ENCODE measurements around the gene SIGLEC14.
A peak's percentile ranks its signal among the peaks of the same experiment; 100 is the strongest.

Gene SIGLEC14

DNA sequence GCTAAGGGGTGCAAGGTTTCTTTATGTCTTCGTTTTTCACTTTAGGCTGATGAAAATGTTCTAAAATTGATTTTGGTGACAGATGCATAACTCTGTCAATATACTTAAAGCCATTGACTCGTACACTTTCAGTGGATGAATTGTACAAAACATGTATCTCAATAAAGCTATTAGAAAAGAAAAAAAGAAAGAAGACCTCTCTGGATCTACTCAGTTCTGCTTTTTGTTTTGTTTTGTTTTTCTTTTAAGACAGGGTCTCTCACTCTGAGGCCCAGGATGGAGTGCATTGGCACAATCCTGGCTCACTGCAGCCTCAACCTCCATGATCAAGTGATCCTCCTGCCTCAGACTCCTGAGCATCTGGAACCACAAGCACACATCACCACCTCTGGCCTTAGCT lies 19.9 kb downstream of the SIGLEC14 start:
- DNase-seq: no peak

DNA sequence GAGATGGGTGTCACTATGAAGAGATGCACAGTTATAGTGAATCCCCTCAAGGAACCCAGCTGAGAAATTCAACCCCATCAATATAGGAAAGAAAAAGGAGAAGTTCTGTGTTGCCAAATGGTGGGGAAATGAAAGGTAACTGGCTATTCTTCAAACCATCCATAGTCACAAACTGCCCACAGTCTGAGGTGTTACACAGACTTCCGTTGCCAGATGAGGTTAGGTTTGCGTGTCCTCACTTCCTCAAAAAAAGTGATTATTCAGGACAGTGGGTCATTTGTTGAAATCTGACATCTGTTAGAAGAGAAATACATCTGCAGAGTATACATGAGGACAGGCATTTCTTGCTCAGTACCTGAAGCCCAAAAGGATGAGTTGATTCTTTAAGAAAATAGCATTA lies 25.4 kb downstream of the SIGLEC14 start:
- DNase-seq: no peak

DNA sequence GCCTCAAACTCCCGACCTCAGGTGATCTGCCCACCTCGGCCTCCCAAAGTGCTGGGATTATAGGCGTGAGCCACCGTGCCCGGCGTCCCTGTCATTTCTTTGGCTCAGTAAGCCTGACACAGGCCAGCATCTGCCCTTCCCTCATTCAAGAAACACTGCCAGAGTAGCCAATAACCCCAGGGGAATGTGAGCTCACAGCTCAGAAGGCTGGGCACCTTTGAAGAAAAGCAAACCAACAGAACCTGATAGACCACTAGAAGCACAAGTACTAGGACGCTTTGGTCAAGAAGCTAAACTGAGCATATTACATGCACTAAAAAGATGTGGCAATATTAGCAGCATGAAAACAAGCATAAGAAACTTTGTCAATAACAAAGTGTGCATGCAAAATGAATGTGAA lies 30.6 kb downstream of the SIGLEC14 start:
- no peak for DNase-seq

DNA sequence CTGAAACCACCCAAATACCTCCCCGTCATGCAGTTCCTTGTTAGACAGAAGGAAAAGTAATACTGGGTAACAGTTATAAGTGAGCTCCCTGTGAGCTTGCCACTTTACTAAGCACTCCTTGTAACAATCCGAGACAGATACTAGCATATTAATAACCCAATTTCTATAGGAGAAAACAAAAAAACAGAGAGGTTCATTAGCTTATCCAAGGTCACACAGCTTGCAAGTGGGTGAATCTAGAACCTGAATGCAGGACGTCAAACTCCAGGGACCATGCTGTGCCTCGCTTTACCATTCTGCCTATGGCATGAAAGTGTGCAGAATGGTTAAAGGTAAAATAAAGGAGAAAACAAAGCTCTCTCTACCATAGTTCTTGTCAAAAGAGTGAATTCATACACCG lies 31.8 kb downstream of the SIGLEC14 start:
- no peak for DNase-seq

DNA sequence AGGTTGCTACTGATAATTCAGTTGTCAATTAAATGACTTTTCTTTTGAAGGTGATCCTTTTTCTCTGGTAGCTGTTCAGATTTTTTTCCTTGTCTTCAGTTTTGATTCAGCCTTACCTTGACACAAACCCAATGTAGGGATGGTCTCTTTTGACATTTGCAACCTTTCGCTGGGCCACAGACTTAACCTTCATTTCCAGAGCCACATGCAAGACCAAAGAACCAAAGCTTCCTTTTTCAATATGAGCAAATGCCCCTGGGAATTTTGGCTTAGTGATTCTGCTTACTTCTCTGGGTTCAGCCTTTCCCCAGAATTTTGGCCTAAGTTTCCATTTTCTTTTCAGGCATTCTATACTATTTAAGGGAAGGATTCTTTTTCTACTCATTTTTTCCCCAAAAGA lies 36.0 kb downstream of the SIGLEC14 start:
- DNase-seq: no peak

DNA sequence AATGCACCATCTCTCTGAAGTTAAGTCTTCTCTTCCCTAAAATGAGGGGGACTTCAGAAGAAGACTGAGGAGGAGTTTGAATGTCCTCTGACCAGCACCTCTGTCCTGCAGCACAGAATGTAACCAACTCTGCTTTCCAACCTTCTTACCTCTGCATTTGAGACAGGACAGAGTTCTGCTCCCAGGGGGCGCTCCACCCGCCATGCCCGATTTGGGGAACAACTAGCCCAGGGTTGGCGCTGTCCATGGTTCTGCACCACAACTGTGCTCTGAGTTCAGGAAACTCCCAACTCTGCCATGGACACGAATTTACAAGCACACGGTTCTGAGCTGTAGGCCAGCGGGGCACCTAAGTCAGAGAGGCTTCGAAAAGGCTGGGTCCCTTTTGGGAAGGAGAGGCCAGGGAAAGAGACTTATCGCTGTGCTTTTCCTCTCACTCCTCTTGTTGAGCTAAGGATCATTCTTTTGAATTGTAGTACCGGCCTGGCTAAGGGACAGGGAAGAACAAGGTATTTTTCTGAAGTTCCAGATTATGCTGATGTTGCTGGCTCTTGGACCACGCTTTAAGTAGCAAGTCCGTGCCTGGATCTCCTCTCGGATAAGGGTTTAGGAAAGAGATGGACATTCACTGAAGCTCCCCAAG lies 38.6 kb downstream of the SIGLEC14 start:
- peak in 33 of 51 donors; percentile 0 to 66 (median 19) for DNase-seq

DNA sequence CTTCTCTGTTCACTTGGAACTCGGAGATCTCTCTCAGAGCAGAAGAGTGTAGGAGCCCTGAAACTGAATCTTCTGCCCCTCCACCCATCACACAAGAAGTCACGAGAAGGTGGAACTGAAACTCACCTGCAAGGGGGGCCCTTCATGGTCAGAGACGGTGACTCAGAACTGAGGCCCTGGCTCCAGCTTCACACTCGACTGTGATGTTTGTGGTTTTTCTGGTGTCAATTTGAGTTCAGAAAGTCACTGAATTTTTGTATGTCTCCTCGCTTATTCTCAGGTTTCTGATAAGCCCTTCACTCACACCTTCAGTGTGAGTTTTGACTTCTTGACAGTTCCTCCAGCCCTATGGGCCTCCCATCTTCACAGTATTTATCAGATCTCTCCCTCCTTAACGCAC lies 39.5 kb downstream of the SIGLEC14 start:
- no peak for DNase-seq

DNA sequence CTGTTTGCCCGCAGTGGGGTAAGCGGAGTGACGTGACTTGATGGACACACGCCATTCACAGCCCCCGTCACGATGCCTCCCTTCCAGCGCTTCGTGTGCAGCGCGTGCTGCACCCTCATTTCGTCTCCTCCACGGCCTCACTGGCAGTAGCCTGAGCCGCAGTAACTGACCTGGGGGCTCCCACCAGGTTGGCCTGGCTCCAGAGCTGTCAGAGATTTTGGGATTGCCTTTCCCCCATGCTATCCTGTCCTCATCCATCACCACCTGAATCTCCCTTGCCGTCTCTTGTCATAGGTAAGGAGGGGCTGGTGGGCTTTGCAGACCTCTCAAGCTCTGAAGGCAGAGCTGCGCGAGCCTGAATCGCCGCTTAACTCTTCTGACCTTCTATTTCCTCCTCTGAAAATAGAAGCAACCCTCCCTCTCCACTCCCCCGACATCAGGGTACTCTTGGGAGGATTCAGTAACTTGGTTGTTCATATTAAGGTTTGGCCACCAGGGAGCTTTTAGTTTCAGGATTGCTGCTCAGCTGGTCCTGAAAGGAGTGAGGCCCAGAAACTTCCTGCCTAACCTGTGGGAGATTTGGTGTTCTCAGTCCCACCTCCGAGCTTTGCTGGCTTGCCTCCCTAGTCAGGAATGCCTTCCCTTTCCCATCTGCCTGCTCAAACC lies 44.3 kb downstream of the SIGLEC14 start:
- no peak for DNase-seq

DNA sequence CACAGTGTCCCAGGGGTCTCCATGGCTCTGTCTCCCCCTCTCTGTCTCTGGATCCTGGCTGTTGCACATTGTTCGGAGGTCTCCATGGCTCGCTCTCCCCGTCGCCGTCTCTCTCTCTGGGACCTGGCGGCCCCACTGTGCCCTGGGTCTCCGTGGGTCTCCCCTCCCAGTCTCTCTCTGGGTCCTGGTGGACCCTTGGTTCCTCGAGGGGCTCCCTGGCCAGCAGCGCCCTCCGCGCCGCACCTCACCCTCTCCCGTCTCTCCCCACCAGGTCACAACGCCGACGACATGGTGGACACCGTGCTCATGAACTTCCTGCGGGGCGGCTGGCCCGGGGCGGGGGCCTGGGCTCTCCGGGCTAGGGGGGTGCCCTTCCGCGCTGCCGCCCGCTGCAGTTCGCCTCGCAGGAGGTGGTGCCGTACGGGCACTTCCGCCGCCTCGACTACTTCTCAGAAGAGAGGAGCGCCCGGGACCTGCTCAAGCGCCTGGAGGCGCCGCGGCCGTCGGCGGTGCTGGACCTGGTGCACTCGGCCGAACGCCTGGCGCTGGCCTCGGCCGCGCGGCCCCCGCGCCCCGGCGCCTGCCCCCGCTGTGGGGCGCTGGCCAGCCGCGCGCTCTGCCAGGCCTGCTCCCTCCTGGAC lies 45.6 kb downstream of the SIGLEC14 start:
- no peak for DNase-seq

DNA sequence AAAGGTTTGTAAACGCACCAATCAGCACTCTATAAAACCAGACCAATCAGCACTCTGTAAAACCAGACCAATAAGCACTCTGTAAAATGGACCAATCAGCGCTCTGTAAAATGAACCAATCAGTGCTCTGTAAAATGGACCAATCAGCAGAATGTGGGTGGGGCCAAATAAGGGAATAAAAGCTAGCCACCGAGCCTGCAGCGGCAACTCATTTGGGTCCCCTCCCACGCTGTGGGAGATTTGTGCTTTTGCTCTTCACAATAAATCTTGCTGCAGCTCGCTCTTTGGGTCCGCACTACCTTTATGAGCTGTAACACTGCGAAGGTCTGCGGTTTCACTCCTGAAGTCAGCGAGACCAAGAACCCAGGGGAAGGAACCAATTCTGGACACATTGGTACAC lies 47.5 kb downstream of the SIGLEC14 start:
- no peak for DNase-seq

DNA sequence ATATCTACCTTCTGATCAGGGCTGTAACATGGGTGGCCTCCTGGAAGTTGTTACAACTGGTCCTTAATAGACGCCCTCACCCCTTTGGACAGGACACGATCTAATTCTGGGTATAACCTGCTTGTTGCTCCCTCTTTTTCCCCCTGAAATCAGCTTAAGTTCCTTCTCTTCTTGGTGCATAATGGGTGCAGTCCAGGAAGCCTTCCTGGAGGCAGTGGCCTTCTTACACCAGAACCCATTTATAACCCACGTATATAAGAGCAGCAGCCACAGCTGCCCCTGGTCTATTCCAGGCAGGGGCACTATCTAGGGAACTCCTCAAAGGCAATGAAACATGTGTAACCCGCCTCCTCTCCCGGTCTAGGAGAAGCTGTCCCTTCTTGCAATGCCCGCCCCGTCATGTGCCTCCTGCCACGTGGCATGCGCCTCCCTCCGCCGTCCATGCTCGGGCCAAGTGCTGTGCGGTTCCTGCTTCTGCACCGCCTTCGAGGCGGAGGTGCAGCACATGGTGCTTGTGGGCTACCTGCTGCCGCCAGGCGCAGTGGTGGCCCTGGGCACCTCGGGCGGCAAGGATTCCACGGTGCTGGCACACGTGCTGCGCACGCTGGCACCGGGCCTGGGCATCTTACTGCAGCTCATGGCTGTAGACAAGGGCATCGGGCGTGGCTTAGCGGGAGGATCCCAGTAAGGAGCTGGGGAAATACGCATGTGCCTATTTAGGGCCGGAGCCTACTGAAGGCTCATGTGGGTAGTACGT lies 48.3 kb downstream of the SIGLEC14 start:
- DNase-seq: no peak

DNA sequence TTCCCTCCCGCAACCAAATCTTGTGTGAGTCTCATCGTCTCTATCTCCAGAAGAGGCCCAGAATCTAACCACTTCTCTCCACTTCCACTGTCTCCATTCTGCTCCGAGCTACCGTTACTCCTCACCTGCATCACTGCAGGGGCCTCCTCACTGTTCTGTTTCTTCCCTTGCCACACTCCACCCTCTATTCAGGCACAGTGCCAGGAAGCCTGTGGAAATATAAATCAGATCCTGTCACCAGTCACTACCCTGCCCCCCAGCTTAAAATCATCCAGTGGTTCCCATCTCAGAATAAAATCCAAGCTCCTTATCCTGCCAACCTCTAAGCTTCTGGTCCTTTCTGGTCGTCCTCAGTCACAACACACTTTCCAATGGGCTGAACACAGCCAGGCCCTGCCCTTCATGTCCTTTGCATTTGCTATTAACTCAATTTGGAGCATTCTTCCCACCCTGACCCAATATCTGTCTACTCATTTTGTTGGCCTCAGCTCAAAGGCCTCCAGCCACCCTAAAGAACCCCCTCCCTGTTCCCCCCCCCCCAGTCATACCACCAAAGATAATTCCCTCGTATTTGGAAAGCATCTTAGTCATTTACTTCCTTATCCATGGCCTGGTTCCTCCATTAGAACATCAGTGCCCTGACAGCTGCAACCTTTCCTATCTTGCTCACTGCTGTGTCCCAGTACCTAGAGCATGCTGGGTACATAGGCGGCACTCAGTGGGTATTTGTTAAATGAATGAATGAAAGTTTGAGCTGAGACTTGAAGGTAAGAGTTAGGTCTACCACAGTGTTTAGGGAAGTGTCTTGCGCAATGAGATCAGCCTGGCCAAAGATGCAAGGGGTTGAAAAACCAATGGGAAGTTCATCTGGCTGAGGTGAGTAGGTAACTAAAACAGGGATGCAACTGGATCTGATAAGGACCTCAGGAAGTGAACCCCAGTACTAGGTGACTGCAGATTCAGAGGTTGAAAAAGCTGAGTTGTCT lies 51.1 kb downstream of the SIGLEC14 start:
- DNase-seq: no peak

DNA sequence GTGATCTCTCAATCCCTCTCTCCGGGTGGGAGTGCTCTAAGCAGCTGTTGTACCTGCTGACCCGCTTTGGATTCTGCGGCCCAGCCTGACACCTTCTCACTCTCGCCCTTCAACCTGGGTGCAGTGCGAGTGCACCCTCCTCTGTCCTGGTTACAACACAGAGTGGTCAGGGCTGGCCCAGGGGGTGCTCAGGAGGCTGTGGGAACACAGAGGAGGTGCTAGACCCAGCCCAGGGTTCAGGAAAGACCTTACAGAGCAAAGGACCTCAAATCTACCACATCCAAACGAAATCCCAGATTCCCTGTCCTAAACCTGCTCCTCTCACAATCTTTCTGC lies 51.9 kb downstream of the SIGLEC14 start:
- peak in 1 of 51 donors; percentile 57 for DNase-seq

DNA sequence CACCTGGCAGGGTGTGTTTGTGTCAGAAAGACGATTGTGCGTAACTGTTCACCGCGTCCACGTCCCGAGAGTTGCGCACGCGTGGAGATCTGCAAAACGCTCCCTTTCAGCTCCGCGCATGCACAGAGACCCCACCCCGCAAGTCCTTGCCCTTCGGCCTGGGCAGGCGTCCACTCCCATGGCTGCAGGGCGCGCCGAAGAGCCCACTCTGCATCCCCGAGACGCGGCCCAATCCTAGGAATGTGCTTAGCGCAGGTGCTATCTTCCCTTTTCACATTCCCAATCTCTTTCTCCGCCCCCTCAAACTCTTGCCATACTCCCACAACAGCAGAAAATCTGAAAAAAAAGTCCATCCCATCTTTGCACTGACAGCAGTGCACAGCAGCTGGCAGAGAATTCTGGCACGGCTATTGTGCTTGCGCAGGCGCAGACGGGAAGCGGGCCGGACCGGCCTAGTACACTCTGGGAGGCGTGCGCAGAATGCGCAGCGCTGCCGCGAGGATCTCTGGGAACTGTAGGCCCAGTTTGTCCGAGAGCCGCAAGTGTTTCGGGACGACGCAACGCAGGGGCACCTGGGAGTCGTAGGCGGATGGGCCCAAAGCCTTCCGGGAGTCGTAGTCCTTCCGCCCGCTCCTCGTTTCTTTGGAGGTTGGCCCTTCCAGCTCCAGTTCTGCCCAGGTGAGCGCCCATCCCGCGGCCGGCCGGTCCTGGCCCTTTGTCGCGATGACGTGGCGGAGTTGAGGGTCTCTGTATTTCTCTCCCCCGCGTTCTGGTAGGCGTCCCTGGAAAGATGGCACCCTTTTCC lies 52.5 kb downstream of the SIGLEC14 start:
- DNase-seq: peak; percentile 69 to 99 (median 98)

DNA sequence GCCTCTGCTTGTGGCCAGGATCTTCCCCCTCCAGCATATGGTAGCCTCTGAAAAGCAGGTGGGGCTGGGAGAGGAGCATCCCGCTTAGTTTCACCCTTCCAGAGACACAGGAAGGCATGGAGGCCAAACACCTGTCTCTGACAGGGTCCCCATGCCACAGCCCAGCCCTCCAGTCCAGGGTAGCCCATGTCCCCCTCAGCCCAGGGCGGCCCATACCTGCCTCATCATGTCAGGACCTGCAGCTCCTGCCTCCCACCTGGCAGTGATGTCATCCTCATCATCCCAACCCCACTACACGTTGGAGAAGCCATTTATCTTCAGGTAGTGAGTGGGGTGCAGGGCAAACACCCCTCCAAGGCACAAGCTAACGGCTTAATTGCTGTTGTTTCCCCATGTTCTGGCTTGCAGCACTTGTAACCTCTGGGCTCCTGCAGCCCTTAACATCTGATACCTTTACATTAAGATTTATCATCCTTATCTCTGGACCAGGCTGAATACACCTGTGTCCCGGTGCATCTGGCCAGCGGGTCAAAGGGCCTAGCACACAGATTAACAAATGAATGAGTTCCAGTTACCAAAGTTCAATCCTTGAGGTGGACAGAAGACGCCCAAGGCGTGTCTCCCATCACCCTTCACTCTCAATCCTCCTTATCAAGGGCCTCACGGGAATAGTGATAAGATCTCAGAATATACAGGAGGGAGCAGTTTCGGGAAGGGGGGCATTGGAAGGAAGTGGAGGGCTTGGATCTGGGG lies 53.3 kb downstream of the SIGLEC14 start:
- peak in 1 of 51 donors; percentile 75 for DNase-seq
